HG02870 (cell line): ENCODE results near the gene AFTPH.

Source experiments
- ATAC-seq: cut with Tn5 transposase; IDR thresholded peaks from one replicate; pipeline ENCODE4 v1.9.1; 2021; ENCODE audit warnings: mild to moderate bottlenecking, moderate library complexity; ENCODE audit not compliant: unreplicated experiment

Gene AFTPH

GRCh38 chr2:64627860-64628841 is 104.0 kb downstream of the AFTPH start:
- ATAC-seq, result no peak

- no peak for ATAC-seq
These were observed 105.2 kb downstream of the AFTPH start for GRCh38 chr2:64629329-64629781.

- no peak for ATAC-seq
These were observed 105.7 kb downstream of the AFTPH start for GRCh38 chr2:64629875-64630274.

GRCh38 chr2:64630752-64631151 is 106.6 kb downstream of the AFTPH start:
- ATAC-seq, result no peak

- ATAC-seq, result no peak
These were observed 107.6 kb downstream of the AFTPH start for GRCh38 chr2:64631771-64632170.

- ATAC-seq, result no peak
These were observed 109.0 kb downstream of the AFTPH start for GRCh38 chr2:64632835-64633819.

GRCh38 chr2:64634345-64635267 is 110.5 kb downstream of the AFTPH start:
- ATAC-seq, result no peak

GRCh38 chr2:64635976-64636911 is 112.1 kb downstream of the AFTPH start:
- peak; percentile 67 for ATAC-seq

- ATAC-seq, result peak; percentile 44
These were observed 113.0 kb downstream of the AFTPH start for GRCh38 chr2:64637000-64637635.

- ATAC-seq, result no peak
These were observed 113.8 kb downstream of the AFTPH start for GRCh38 chr2:64637931-64638330.

GRCh38 chr2:64638502-64639120 is 114.5 kb downstream of the AFTPH start:
- no peak for ATAC-seq

GRCh38 chr2:64639691-64640090 is 115.6 kb downstream of the AFTPH start:
- no peak for ATAC-seq

- ATAC-seq, result no peak
These were observed 116.3 kb downstream of the AFTPH start for GRCh38 chr2:64640153-64641044.

GRCh38 chr2:64641599-64641998 is 117.5 kb downstream of the AFTPH start:
- no peak for ATAC-seq
